LHCN-M2 (cell line): ENCODE measurements around the gene MYH11. TPM values are rescaled to one million over a fixed set of nuclear protein-coding genes. Genes with fewer than 3 reads are reported as not detected.

Experiments
- DNase-seq: peaks from one replicate; pipeline ENCODE4 v3.0.0-alpha.2; 2012; ENCODE audit warnings: low read depth
- total RNA-seq: library from RNA; depleted of rRNA; stranded (reverse); fragments of >200 nt; gene quantifications from 2 replicates; pipeline ENCODE4 v1.2.3, GENCODE V29; 2014

The MYH11 gene
- total RNA-seq, 1 experiment from 2014 or later, result under 0.01 TPM

- no peak for DNase-seq
These were observed 77.0 kb downstream of the MYH11 start for GRCh38 chr16:15779664-15780351.

- DNase-seq, result no peak
These were observed 77.7 kb downstream of the MYH11 start for GRCh38 chr16:15778999-15779614.

- no peak for DNase-seq
These were observed 78.6 kb downstream of the MYH11 start for GRCh38 chr16:15778204-15778743.

- DNase-seq, result no peak
These were observed 79.2 kb downstream of the MYH11 start for GRCh38 chr16:15777533-15778203.

GRCh38 chr16:15776572-15776971 is 80.3 kb downstream of the MYH11 start:
- DNase-seq, result no peak

GRCh38 chr16:15775663-15776304 is 81.0 kb downstream of the MYH11 start:
- no peak for DNase-seq

GRCh38 chr16:15775209-15775608 is 81.6 kb downstream of the MYH11 start:
- peak; percentile 36 for DNase-seq

GRCh38 chr16:15773968-15774367 is 82.9 kb downstream of the MYH11 start:
- DNase-seq, result no peak

- DNase-seq, result no peak
These were observed 84.1 kb downstream of the MYH11 start for GRCh38 chr16:15772579-15773293.

GRCh38 chr16:15771694-15772093 is 85.1 kb downstream of the MYH11 start:
- DNase-seq, result no peak

- no peak for DNase-seq
These were observed 86.3 kb downstream of the MYH11 start for GRCh38 chr16:15770512-15770911.

GRCh38 chr16:15770107-15770506 is 86.7 kb downstream of the MYH11 start:
- DNase-seq, result no peak

GRCh38 chr16:15769239-15769638 is 87.6 kb downstream of the MYH11 start:
- DNase-seq, result no peak

- no peak for DNase-seq
These were observed 88.6 kb downstream of the MYH11 start for GRCh38 chr16:15768201-15768600.

- DNase-seq, result no peak
These were observed 89.9 kb downstream of the MYH11 start for GRCh38 chr16:15766918-15767317.

GRCh38 chr16:15765880-15766279 is 90.9 kb downstream of the MYH11 start:
- peak; percentile 61 for DNase-seq

GRCh38 chr16:15765116-15765515 is 91.7 kb downstream of the MYH11 start:
- no peak for DNase-seq

GRCh38 chr16:15764112-15764511 is 92.7 kb downstream of the MYH11 start:
- no peak for DNase-seq

GRCh38 chr16:15760129-15760528 is 96.7 kb downstream of the MYH11 start:
- DNase-seq, result no peak

- no peak for DNase-seq
These were observed 97.8 kb downstream of the MYH11 start for GRCh38 chr16:15759070-15759469.

GRCh38 chr16:15757630-15758251 is 99.1 kb downstream of the MYH11 start:
- DNase-seq, result no peak
